ENCODE data around the gene CDK3.
A peak's percentile ranks its signal among the peaks of the same experiment; 100 is the strongest.

The CDK3 gene

GRCh38 chr17:75994802-75995370 is 5.8 kb upstream of the CDK3 start:
- DNase-seq, result no peak

GRCh38 chr17:75995385-75995925 is 5.2 kb upstream of the CDK3 start:
- no peak for DNase-seq

- peak in 1 of 14 donors; percentile 10 for DNase-seq
Observed at GRCh38 chr17:75996665-75997590, 3.7 kb upstream of the CDK3 start.

- DNase-seq, result no peak
Observed at GRCh38 chr17:75998327-75998795, 2.3 kb upstream of the CDK3 start.

GRCh38 chr17:76000016-76000754 is 470 bp upstream of the CDK3 start:
- peak in 1 of 14 donors; percentile 9 for DNase-seq

- DNase-seq, result no peak
Observed at GRCh38 chr17:76002100-76002499, 1.4 kb downstream of the CDK3 start.

GRCh38 chr17:76003915-76004314 is 3.3 kb downstream of the CDK3 start:
- DNase-seq, result peak in 1 of 14 donors; percentile 51

GRCh38 chr17:76004750-76005262 is 4.2 kb downstream of the CDK3 start:
- peak in 1 of 14 donors; percentile 25 for DNase-seq

GRCh38 chr17:76005263-76006149 is 4.9 kb downstream of the CDK3 start:
- DNase-seq, result peak in 12 of 14 donors; percentile 14 to 73 (median 40)

GRCh38 chr17:76007131-76007849 is 6.6 kb downstream of the CDK3 start:
- DNase-seq, result no peak

GRCh38 chr17:76007850-76008165 is 7.2 kb downstream of the CDK3 start:
- no peak for DNase-seq

GRCh38 chr17:76008208-76008607 is 7.6 kb downstream of the CDK3 start:
- DNase-seq, result no peak

- DNase-seq, result no peak
Observed at GRCh38 chr17:76008630-76009425, 8.2 kb downstream of the CDK3 start.

- DNase-seq, result no peak
Observed at GRCh38 chr17:76009447-76009846, 8.8 kb downstream of the CDK3 start.

- DNase-seq, result no peak
Observed at GRCh38 chr17:76009969-76010661, 9.5 kb downstream of the CDK3 start.

- no peak for DNase-seq
Observed at GRCh38 chr17:76011951-76012350, 11.3 kb downstream of the CDK3 start.

GRCh38 chr17:76013377-76013932 is 12.8 kb downstream of the CDK3 start:
- no peak for DNase-seq

- DNase-seq, result peak in 8 of 14 donors; percentile 6 to 51 (median 18)
Observed at GRCh38 chr17:76014100-76014924, 13.7 kb downstream of the CDK3 start.

Data from C1 segment of cervical spinal cord (tissue), 14 donors.